A673 (cell line): ENCODE measurements around the gene BTBD16.

Experiments
- EZH2 ChIP-seq: fragments of 200-600 bp; sonication (generic); IDR thresholded peaks from 2 replicates; pipeline ENCODE4 v1.6.1; 2017; ENCODE audit warnings: borderline replicate concordance, low read depth, mild to moderate bottlenecking, mixed read lengths, antibody characterized with exemption, low read length; ENCODE audit not compliant: poor library complexity, severe bottlenecking
- TF ChIP-seq, protein P1 (sequence below): fragments of 300-800, 200-600 bp; sonication (generic); conservative IDR thresholded peaks from 2 replicates; pipeline ENCODE4 v1.5.1; 2017; ENCODE audit warnings: low read depth, mild to moderate bottlenecking, antibody characterized with exemption, low read length, moderate library complexity, mixed read lengths

DNA sequence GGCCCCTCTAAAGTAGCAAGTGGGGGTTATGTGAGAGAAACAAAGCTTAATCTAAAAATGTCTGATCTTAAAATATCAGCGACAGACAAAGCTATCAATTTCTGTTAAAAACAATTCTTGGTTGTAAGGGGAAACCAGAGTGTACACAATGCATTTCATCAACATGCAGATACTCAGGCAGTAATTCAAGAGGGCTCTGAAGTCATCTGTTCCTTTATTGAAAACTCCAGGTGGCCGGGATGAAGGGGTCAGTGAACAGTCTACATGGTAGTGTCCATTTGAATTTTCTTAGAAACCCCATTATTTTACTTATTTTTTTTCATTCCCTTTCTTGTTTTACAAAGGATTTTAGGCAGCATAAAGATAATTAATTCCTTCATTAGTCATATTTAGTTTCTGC is 36.7 kb upstream of the BTBD16 start:
- TF ChIP-seq, protein P1, sequence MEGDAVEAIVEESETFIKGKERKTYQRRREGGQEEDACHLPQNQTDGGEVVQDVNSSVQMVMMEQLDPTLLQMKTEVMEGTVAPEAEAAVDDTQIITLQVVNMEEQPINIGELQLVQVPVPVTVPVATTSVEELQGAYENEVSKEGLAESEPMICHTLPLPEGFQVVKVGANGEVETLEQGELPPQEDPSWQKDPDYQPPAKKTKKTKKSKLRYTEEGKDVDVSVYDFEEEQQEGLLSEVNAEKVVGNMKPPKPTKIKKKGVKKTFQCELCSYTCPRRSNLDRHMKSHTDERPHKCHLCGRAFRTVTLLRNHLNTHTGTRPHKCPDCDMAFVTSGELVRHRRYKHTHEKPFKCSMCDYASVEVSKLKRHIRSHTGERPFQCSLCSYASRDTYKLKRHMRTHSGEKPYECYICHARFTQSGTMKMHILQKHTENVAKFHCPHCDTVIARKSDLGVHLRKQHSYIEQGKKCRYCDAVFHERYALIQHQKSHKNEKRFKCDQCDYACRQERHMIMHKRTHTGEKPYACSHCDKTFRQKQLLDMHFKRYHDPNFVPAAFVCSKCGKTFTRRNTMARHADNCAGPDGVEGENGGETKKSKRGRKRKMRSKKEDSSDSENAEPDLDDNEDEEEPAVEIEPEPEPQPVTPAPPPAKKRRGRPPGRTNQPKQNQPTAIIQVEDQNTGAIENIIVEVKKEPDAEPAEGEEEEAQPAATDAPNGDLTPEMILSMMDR, result no peak
- no peak for TF ChIP-seq EZH2
